HG03571 (cell line): ENCODE measurements around the gene AOX1.
"Not testable (repeated sequence)": the region's sequence is repeated elsewhere in the genome, so short reads cannot be mapped to it uniquely, and the experiment has no call there.

Source experiments
- ATAC-seq: cut with Tn5 transposase; IDR thresholded peaks from one replicate; pipeline ENCODE4 v1.9.1; 2021; ENCODE audit not compliant: unreplicated experiment

The AOX1 gene

DNA sequence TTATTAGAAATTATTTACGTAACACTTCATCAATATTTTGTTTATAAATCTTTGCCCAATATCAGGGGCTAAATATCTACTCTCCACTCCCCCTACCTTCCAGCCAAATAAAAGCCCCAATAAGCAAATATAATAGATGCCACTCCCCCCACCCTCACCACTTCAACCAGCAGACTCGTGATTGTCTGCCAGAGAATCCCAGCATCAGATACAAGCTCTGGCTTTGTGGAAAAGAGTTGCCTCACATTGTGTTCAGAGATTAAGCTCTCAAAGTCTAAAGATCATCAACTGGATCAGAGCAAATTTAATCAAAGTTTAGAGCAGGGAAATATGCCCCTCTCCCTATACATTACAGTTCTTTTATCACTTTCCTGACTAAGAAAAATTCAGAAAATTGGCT lies 39.5 kb downstream of the AOX1 start:
- no peak for ATAC-seq

DNA sequence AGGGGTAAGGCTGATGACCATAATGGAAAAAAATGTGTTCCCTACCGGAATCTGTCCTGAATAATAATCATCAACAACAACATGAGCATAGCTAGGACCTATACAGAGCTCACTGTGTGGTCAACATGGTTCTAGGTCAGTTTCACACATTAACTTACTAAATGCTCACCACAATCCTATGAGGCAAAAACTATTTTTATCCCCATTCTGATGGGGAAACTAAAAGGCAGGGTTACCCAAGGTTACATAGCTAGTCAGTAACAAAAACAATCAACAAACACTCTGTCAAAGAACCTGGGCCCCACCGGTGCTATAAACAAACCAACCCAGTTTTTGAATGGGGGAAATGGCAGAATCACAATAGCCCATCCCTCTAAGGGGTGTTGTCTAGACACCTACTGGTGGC lies 40.1 kb downstream of the AOX1 start:
- ATAC-seq, result no peak

DNA sequence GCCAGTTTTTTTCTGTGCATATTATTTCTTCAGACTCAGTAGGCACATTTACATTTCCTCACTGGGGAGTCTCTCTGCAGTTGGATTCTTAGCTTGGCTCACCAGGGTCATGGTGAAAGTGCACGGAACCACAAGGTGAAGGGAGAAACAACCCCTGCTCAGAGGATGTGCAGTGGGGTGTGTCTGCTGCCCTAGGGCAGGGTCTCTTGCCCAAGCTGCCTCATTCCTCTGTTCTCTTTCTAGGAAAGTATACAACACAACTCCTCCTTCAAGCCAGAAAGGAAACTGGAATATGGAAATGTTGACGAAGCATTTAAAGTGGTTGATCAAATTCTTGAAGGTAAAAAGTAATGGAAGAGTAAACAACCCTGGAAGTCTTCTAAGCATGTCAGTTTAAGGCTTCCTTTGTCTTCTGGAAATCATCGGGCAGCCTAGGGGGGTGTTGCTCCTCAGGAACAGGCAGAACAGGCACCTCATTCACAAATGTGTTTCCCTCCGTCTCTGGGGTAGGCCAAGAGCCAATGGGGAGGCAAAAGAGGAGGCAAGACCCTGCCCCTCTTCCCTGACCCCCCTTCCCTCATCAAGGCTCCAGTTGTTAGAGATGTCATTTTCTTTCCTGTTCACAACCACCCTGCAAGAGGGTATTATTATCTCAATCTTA lies 41.4 kb downstream of the AOX1 start:
- ATAC-seq, result no peak

DNA sequence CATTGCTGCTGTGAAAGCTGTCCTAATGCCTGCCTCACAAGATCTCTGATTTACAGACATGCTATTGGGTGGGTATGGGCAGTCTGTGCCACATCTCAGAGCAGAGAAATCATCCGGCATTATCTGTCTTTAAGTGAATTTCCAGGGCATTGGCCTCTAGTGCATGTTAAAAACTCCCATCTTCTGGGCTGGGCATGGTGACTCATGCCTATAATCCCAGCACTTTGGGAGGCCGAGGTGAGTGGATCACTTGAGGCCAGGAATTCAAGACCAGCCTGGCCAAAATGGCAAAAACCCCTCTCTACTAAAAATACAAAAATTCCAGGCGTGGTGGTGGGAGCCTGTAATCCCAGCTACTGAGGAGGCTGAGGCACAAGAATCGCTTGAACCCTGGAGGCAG lies 42.6 kb downstream of the AOX1 start:
- ATAC-seq, result not testable (repeated sequence)

- no peak for ATAC-seq
Observed at GRCh38 chr2:200631287-200631686, 45.5 kb downstream of the AOX1 start.

GRCh38 chr2:200634231-200634964 lies 48.6 kb downstream of the AOX1 start:
- no peak for ATAC-seq

DNA sequence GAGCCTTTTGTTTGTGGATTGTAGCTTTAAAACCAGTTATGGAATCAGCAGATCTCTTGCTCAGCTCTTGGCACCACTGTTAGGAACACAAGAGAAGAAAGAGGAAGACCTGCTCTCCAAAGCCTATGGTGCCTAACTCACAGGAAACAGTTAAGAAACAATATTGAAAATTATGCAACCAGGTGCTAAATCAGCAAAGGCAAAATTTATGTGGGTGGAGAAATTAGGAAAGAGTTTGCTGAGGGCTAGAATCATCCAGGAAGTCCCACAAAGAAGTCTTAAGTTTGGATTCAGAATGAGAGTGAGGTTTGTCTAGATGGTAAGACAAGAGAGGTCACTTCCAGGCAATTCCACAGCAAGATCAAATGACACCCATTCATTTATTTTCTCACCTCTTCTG lies 49.4 kb downstream of the AOX1 start:
- no peak for ATAC-seq

GRCh38 chr2:200637901-200638300 lies 52.1 kb downstream of the AOX1 start:
- ATAC-seq, result no peak

DNA sequence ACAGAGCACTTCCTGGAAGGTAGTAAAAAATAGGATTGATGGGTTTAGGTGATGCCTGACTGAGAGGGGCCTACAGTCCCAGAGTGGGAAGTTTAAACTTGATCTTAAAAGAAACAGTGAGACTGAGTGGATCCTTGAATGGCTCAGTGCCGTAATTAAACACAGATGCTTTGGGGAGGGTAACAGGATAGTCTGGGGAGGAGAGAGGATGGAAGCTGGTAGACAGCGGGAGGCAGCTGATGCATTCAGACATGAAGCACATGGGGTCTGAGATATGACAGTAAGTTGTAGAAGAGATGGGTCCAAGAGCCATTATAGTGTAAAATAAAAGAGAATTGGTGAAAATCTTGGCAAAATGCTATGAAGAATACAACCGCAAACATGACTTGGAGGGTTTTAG lies 54.4 kb downstream of the AOX1 start:
- ATAC-seq, result no peak

DNA sequence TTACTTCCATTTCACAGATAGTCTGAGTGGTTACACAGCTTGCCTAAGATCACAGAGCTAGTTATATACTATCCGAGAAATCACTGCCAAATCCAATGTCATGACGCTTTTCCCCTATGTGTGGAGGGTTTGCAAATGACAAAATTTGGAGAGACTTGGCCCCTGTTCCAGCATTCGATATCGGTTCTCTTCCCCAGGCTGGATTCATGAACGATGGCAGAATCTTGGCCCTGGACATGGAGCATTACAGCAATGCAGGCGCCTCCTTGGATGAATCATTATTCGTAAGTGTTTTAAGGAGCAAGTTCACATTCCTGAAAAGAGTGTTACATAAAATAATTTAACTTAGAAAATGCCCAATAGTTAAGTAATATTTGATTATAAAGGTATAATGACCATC lies 55.1 kb downstream of the AOX1 start:
- ATAC-seq, result no peak

GRCh38 chr2:200648518-200649281 lies 62.9 kb downstream of the AOX1 start:
- not testable (repeated sequence) for ATAC-seq

- no peak for ATAC-seq
Observed at GRCh38 chr2:200649724-200650123, 63.9 kb downstream of the AOX1 start.

- no peak for ATAC-seq
Observed at GRCh38 chr2:200650195-200650594, 64.4 kb downstream of the AOX1 start.

DNA sequence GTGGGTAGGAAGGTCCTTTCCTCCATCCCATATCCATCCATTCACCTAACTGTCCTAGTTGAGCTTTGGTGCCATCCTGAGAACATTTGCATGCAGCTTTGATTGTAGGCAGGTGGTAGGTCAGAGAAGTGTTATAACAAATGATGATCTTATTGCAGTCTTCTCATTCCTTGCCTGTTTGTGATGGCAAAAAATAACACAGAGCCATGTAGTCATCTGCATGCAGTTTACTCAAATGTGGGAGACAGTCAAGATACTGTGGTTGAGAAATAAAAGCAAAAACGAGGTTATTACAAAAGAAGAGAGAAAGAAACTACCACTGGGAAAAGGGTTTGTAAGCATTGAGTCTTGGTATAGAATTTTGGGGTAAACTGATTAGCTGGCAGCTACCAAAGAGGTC lies 66.3 kb downstream of the AOX1 start:
- no peak for ATAC-seq

DNA sequence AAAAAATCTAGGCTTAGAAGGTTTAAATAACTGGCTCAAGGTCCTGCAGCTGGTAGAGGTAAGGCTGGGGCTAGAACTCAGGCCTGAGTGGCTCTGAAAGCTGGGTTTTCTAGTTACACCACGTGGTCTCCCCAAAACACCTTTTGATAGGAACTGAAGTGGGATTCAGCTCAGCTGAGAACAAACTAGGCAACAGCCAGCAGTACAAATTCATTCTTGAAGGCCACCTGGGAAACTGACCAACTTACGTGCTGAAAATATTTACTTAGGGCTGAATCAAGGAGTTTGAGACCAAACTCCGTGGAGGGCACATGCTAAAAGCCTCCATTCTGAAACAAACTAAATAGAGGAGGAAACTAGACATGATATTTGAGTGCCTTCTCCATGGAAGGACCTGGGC lies 67.2 kb downstream of the AOX1 start:
- no peak for ATAC-seq

- no peak for ATAC-seq
Observed at GRCh38 chr2:200654823-200655222, 69.0 kb downstream of the AOX1 start.

- ATAC-seq, result no peak
Observed at GRCh38 chr2:200655918-200656580, 70.2 kb downstream of the AOX1 start.

GRCh38 chr2:200658278-200658864 lies 72.6 kb downstream of the AOX1 start:
- no peak for ATAC-seq

DNA sequence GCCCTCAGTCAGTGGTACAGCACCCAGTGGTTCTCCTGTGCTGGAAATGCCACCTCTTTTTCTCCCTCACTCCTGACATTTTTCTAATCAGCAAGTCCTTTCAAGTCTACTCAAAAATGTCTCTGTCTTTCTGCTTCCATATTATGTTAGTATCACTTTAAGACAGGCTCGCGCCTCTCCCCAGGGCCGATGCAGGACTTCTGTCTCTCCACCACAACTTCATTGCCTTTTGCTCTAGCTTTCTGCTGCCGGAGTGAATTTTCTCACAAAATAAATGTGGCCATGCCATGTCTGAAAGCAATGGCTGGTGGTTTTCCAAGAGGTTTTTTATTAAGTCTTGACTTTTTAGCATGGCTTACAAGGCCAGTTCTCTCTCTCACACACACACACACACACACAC lies 73.6 kb downstream of the AOX1 start:
- ATAC-seq, result no peak

DNA sequence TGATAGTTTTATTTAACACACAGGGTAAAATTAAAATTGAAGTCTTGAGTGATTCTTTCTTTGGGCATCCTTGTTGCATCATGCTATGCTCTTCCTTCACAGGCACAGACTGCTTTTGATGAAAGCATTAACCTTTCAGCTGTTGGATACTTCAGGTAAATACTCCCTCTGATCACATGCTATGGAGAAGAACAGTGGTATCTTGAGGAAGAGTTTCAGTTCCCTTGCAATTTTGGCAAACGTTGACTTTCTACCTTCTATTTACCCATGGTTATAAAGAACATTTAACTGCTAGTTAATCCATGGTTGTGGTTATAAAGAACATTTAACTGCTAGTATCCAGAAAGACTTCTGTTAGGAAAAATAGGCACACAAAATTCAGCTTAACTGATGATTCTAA lies 75.7 kb downstream of the AOX1 start:
- ATAC-seq, result no peak

GRCh38 chr2:200662727-200663126 lies 76.9 kb downstream of the AOX1 start:
- ATAC-seq, result no peak
